ENCODE results near the gene CACHD1.

Gene CACHD1

DNA sequence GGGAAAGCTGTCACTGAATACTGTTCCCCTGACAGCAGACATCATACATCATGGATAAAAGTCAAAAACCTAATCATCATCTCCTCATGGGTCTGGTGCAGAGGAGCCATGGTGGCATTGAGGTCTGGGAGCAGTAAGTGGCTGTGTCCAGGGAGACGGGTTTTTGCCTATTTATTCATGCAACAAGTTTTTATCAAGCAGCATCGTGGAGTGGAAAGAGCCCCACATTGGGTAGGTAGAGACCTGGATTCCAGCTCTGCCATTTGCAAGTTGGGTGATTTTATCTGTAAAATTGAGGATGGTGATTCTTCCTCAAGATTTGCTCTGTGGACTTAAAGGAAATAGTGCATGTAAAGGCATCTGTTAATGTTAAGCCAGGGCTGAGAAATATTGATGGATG lies 4.2 kb downstream of the CACHD1 start:
- DNase-seq, result no peak

- DNase-seq, result no peak
Measured at GRCh38 chr1:64474665-64475439, 4.9 kb downstream of the CACHD1 start.

- DNase-seq, result no peak
Measured at GRCh38 chr1:64476251-64476952, 6.5 kb downstream of the CACHD1 start.

- no peak for DNase-seq
Measured at GRCh38 chr1:64478594-64479470, 8.9 kb downstream of the CACHD1 start.

GRCh38 chr1:64479874-64480273 lies 9.9 kb downstream of the CACHD1 start:
- DNase-seq, result no peak

DNA sequence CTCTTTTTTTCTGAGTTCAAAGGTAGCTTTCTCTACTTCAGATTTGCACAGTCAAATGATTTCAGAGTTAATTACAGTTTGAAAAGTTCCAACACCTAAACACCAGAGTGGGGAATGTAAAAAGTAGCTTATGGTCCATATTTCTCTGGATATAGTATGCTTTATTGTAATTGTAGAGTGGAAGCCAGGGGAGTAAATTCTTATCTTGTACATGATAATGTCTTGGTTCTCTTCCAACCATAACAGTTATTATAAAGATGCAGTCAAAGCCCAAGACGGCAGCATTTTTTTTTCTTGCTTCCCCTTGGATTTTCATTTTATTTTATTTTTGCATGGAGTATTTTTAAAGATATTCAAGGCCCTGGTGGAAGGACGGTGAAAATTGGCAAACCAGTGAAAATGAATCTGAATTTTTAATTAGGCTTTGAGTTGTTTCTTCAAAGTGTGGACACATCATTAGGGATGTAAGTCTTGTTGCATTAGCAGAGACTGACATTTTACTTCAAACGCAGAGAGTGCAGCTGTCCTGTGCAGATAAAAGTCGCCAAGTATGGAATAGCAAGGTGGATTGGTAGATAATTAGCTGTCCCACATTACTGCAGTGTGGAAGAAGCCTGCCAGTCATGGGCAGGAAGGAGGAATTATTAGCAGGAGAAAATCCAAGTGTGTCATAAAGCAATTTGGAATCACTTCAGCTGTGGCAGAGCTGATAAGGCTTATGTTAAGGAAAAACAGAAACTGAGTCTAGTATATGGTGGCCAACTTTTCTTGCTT lies 11.3 kb downstream of the CACHD1 start:
- DNase-seq, result no peak

GRCh38 chr1:64482128-64482527 lies 12.2 kb downstream of the CACHD1 start:
- DNase-seq, result no peak

DNA sequence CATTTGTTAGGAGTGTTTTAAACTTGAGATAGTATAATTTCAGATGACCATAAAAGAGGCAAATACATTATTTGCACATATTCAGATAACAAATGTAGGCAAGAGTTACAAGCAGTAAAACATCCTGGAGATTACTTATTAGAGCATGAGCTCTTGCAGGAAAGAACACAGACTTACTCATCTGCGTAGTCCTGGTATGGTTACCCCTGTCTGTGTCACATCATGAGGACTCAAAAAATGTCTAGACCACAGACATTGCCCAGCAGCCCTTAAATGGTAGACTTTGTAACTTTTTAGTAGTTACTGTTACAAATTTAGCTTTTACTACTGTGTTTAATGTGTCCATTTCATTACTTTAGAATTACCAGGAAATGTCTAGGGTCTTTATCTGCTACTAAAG lies 12.8 kb downstream of the CACHD1 start:
- DNase-seq, result no peak

- DNase-seq, result no peak
Measured at GRCh38 chr1:64483731-64484414, 13.9 kb downstream of the CACHD1 start.

DNA sequence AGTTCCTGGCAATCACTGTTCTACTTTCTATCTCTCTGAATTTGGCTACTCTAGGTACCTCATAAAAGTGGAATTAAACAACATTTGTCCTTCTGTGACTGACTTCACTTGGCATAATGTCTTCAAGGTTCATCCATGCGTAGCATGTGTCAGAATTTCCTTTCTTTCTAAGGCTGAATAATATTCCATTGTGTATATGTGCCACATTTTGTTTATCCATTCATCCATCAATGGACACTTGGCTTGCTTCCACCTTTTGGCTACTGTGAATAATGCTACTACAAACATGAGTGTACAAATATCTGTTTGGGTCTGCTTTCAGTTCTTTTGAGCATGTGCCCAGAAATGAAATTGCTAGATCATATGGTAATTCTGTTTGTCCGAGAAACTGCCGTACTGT lies 14.7 kb downstream of the CACHD1 start:
- DNase-seq, result no peak

- DNase-seq, result no peak
Measured at GRCh38 chr1:64486193-64486592, 16.3 kb downstream of the CACHD1 start.

- DNase-seq, result no peak
Measured at GRCh38 chr1:64487061-64487460, 17.1 kb downstream of the CACHD1 start.

DNA sequence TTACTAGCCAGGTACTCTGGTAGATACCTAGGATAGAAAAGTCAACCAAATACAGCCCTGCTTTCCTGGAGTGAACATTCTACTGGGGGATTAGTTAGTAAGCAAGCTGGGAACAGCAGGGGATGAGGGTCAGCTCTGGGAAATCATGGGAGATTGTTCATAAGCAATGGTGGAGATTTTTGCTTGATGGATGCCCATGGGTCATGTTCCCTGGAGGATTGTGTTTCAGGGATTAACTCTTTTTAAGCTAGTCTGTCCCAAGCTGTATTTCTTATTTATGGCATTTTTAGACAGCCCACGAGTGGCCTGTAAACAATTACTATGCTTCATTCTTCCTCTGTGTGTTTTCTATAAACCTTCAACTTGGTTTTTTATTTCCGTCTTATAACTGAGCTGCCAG lies 18.9 kb downstream of the CACHD1 start:
- DNase-seq, result no peak

DNA sequence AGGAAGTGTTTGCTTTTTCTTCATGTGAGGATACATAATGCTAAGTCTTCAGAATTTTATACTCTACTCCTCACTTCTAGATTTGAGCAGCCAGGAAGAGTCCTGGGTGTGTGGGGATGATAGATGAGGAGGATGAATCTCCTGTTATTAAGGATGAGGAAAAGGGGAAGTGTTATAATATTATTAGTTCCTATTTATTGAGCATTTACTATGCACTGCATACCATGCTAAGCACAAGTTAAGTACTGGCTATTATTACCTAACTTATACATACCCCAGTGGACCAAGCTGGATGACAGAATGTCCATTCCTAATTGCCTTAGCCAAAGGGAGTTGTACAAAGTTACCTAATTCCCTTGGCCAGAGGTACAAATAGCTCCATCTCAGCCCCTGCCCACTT lies 19.8 kb downstream of the CACHD1 start:
- no peak for DNase-seq

DNA sequence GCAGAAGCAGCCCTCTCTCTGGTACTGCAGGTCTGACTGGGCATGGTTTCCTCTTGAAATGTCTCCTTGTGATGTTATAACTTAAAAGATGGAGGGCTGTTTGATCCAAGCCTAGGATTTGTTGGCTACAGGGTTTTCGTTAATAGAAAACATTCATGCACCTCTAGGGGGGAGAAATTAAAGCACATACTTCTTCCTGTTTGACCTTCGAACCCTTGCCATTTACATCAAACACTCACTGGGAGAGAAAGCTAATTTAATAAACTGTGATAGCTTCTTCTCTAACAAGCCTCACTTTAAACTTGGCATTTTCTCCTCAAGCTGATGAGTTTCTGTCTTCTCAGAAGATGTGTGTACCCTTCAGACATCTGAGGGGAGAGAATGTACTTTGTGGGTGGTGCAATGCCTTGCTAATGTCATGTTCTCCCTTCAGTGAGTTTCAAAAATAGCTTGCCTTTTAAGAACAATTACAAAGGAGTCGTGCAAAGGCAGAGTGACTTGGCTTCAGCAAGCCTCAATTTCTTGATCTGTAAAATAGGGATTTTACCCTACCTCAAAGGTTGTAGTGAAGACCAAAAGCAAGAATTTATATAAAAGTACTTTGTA lies 20.4 kb downstream of the CACHD1 start:
- no peak for DNase-seq

GRCh38 chr1:64492424-64492823 lies 22.5 kb downstream of the CACHD1 start:
- DNase-seq, result no peak

DNA sequence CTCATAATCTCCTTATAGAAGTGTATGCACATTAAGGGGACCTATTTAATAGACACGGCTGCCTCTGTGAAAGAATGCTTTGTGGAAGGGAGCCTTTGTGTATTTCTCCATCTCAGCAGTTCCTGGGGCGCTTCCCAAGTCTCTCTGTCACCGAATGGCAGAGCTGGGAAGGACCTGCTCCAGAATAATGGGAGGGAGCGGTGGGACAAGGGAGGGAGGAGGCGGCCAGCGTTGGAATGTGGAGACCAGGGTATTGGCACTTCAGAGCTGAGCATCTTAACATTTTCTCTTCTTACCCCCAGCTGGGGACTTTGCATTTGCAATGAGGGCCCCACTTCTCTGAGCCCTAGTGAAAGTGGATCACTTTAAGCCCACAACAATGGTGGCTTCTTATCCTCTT lies 23.9 kb downstream of the CACHD1 start:
- DNase-seq, result no peak

- no peak for DNase-seq
Measured at GRCh38 chr1:64494659-64495058, 24.7 kb downstream of the CACHD1 start.

GRCh38 chr1:64495878-64496277 lies 25.9 kb downstream of the CACHD1 start:
- no peak for DNase-seq

- no peak for DNase-seq
Measured at GRCh38 chr1:64496606-64497005, 26.7 kb downstream of the CACHD1 start.

GRCh38 chr1:64497088-64497883 lies 27.4 kb downstream of the CACHD1 start:
- no peak for DNase-seq

Data from inflammatory macrophage treated with lipopolysaccharide for 1 hour (primary cell).